ENCODE results near the gene C2orf80.

- TF ChIP-seq CTCF (IDR thresholded peaks at IDR 0.05) (no peak), EZH2 (IDR thresholded peaks at IDR 0.05) (no peak), EZH2phosphoT487 (IDR thresholded peaks at IDR 0.05) (no peak)
Observed at GRCh38 chr2:208183972-208184705, 5.7 kb downstream of the C2orf80 start.
